HEK293 (cell line): ENCODE data around the gene HOXA4.
A peak's percentile ranks its signal among the peaks of the same experiment; 100 is the strongest.

Source experiments
- CTCF ChIA-PET: fragments of 350-600 bp; formaldehyde crosslinking; extraction: SDS; loops from one replicate; lab custom pipeline; 2021; ENCODE audit warnings: antibody characterized with exemption; lab: Yijun Ruan, JAX
- POLR2A ChIA-PET: fragments of 300-600 bp; formaldehyde crosslinking; extraction: SDS; loops from one replicate; lab custom pipeline; 2020; ENCODE audit warnings: antibody characterized with exemption, inconsistent platforms; lab: Yijun Ruan, JAX
- H3K27ac ChIP-seq: fragments of 200-500 bp; sonication (Bioruptor generic); 2 replicates; pipeline ENCODE4 v1.5.1; 2014; ENCODE audit warnings: low read depth, low read length, control low read depth, inconsistent platforms; ENCODE audit errors: extremely low read depth
- H3K36me3 ChIP-seq, 2 experiments: fragments of 200-500 bp in 1 of 2; sonication (Bioruptor generic) in 1 of 2; 1 replicate in 1 of 2; 2 replicates in 1 of 2; pipeline ENCODE4 v1.5.1; 2014 to 2017; ENCODE audit warnings: inconsistent platforms in 2 of 2, low read length in 2 of 2; ENCODE audit not compliant: control insufficient read depth in 2 of 2, insufficient read depth in 1 of 2
- H3K4me1 ChIP-seq: fragments of 200-500 bp; sonication (Bioruptor generic); 2 replicates; pipeline ENCODE4 v1.5.1; 2014; ENCODE audit warnings: mild to moderate bottlenecking, low read length, inconsistent platforms; ENCODE audit not compliant: control insufficient read depth, insufficient read depth
- H3K4me3 ChIP-seq: 2 replicates; pipeline ENCODE4 v1.5.1; 2011; ENCODE audit warnings: low read depth, mild to moderate bottlenecking, control low read depth, low read length, moderate library complexity
- H3K9me3 ChIP-seq: fragments of 200-500 bp; sonication (Bioruptor generic); 2 replicates; pipeline ENCODE4 v1.5.1; 2014; ENCODE audit warnings: low read depth, low read length, inconsistent platforms; ENCODE audit not compliant: control insufficient read depth, insufficient read depth
- OSR2 ChIP-seq: fragments of 450-650 bp; formaldehyde crosslinking; IDR thresholded peaks from 2 replicates; pipeline ENCODE4 v1.5.1; 2016; ENCODE audit warnings: missing biosample characterization, missing genetic modification characterization
- PATZ1 ChIP-seq: fragments of 450-650 bp; formaldehyde crosslinking; IDR thresholded peaks from 2 replicates; pipeline ENCODE4 v1.5.1; 2016; ENCODE audit warnings: missing biosample characterization, missing genetic modification characterization
- TCF7L2 ChIP-seq: IDR thresholded peaks from 2 replicates; pipeline ENCODE4 v1.6.1; 2011; ENCODE audit warnings: low read depth, mild to moderate bottlenecking, inconsistent platforms, low read length, moderate library complexity, borderline replicate concordance
- YY1 ChIP-seq: fragments of 450-650 bp; formaldehyde crosslinking; IDR thresholded peaks from 2 replicates; pipeline ENCODE4 v1.5.1; 2018; ENCODE audit warnings: missing biosample characterization, missing genetic modification characterization
- ZBTB21 ChIP-seq: fragments of 450-650 bp; formaldehyde crosslinking; IDR thresholded peaks from 2 replicates; pipeline ENCODE4 v1.5.1; 2017; ENCODE audit warnings: missing biosample characterization, missing genetic modification characterization
- ZNF169 ChIP-seq: fragments of 450-650 bp; formaldehyde crosslinking; IDR thresholded peaks from 2 replicates; pipeline ENCODE4 v1.5.1; 2016; ENCODE audit warnings: missing biosample characterization, missing genetic modification characterization
- ZNF23 ChIP-seq: fragments of 450-650 bp; formaldehyde crosslinking; IDR thresholded peaks from 2 replicates; pipeline ENCODE4 v1.5.1; 2016; ENCODE audit warnings: missing biosample characterization, missing genetic modification characterization, borderline replicate concordance
- ZNF24 ChIP-seq: fragments of 450-650 bp; formaldehyde crosslinking; IDR thresholded peaks from 2 replicates; pipeline ENCODE4 v1.5.1; 2016; ENCODE audit warnings: missing biosample characterization, missing genetic modification characterization
- ZNF366 ChIP-seq: fragments of 450-650 bp; formaldehyde crosslinking; conservative IDR thresholded peaks from 2 replicates; pipeline ENCODE4 v1.5.1; 2016; ENCODE audit warnings: missing biosample characterization, missing genetic modification characterization
- ZNF510 ChIP-seq: fragments of 450-650 bp; formaldehyde crosslinking; IDR thresholded peaks from 2 replicates; pipeline ENCODE4 v1.5.1; 2018; ENCODE audit warnings: mild to moderate bottlenecking, missing genetic modification characterization, missing biosample characterization; ENCODE audit not compliant: insufficient replicate concordance
- ZNF558 ChIP-seq: fragments of 450-650 bp; formaldehyde crosslinking; IDR thresholded peaks from 2 replicates; pipeline ENCODE4 v1.5.1; 2016; ENCODE audit warnings: missing biosample characterization, missing genetic modification characterization
- ZNF600 ChIP-seq: fragments of 450-650 bp; formaldehyde crosslinking; IDR thresholded peaks from 2 replicates; pipeline ENCODE4 v1.5.1; 2016; ENCODE audit warnings: missing biosample characterization, missing genetic modification characterization
- ZNF629 ChIP-seq: fragments of 450-650 bp; formaldehyde crosslinking; IDR thresholded peaks from 2 replicates; pipeline ENCODE4 v1.5.1; 2017; ENCODE audit warnings: missing biosample characterization, missing genetic modification characterization
- ZNF670 ChIP-seq: fragments of 450-650 bp; formaldehyde crosslinking; IDR thresholded peaks from 2 replicates; pipeline ENCODE4 v1.5.1; 2016; ENCODE audit warnings: missing biosample characterization, missing genetic modification characterization, low read depth
- ZNF777 ChIP-seq: fragments of 450-650 bp; formaldehyde crosslinking; IDR thresholded peaks from 2 replicates; pipeline ENCODE4 v1.5.1; 2017; ENCODE audit warnings: missing biosample characterization, missing genetic modification characterization, borderline replicate concordance
- ZXDB ChIP-seq: fragments of 450-650 bp; formaldehyde crosslinking; IDR thresholded peaks from 2 replicates; pipeline ENCODE4 v1.5.1; 2016; ENCODE audit warnings: missing biosample characterization, missing genetic modification characterization
- TF ChIP-seq, protein P1 (sequence below): fragments of 450-650 bp; formaldehyde crosslinking; IDR thresholded peaks from 2 replicates; pipeline ENCODE4 v1.5.1; 2016; ENCODE audit warnings: missing biosample characterization, missing genetic modification characterization
- TF ChIP-seq, protein P2 (sequence below): fragments of 450-650 bp; formaldehyde crosslinking; IDR thresholded peaks from 2 replicates; pipeline ENCODE4 v1.5.1; 2017; ENCODE audit warnings: missing biosample characterization, missing genetic modification characterization
- TF ChIP-seq, protein P3 (sequence below): fragments of 450-650 bp; formaldehyde crosslinking; IDR thresholded peaks from 2 replicates; pipeline ENCODE4 v1.5.1; 2017; ENCODE audit warnings: missing biosample characterization, missing genetic modification characterization

HOXA4 gene

DNA sequence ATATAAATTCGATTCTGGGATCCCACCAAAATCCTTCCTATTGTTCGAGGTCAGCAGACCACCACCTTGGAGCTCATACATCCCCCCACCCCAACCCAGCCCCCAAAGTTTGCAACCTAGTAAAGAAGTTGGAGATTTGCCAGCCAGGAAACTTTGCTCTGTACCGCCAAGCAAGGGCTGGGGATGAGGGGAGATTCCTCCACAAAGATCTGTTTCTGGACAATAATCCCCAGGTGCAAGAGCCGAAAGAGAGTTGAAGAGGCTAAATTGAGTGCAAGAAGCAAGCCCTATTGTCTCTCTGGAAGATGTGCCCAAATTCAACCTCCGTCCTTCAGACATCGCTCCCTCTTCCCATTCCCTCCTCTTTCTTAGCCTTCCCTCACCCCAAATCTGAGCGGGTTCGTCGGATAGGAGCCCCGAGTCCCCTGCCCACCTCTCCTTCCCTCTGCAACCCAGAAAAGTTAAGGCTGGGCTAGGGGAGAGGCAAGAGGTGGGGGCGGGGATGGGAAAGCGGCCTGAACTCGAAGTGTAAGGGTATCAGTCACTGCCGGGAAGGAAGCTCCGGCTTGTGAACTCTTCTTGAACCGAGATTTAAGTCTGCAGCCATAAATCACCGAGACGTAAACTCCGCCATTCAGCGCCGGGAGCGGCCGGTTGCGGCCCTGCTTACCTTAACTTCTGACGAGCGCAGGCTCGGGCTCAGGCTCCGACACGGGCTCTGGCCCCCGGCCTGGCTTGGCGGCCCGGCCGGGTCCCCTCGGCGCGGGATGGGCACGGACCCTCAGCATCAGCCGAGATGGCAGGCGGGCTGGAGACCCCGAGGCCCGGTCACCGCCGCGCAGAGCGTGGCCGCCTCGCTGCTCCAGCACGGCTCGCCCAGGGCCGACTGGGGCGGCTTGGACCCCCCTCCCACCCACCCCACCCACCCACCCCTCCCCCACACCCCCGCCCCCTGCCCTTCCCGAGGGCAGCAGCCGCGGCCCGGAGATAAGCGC is 17.3 kb downstream of the HOXA4 start (continued):
- no peak for TF ChIP-seq ZNF23 (tag by site-specific recombination)
- no peak for TF ChIP-seq ZNF24 (tag by site-specific recombination)
- TF ChIP-seq ZNF510 (tag by site-specific recombination), result no peak
- TF ChIP-seq, protein P1, sequence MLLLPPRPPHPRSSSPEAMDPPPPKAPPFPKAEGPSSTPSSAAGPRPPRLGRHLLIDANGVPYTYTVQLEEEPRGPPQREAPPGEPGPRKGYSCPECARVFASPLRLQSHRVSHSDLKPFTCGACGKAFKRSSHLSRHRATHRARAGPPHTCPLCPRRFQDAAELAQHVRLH, result no peak
- no peak for TF ChIP-seq ZBTB21 (tag by site-specific recombination)
- TF ChIP-seq YY1 (tag by site-specific recombination), result peak; percentile 59
- 0 out of 2 replicates have a peak, but pooled peaks have one; percentile 25 for TF ChIP-seq ZNF629 (tag by site-specific recombination)
- TF ChIP-seq TCF7L2, result no peak; the same call in 1 of the 2 replicates
- TF ChIP-seq OSR2, result peak; percentile 53; the same call in 1 of the 2 replicates

- POLR2A ChIA-PET, result interaction anchor here (2.1 to 3.6 kb wide), 6 partner anchors 16 to 248 kb away, joined by 7 to 32 read pairs (median 18); partner anchors contain the start of genes HOXA1, HOXA4 and SKAP2
- H3K27ac ChIP-seq, result peak overlapping the region; percentile 99
Observed at GRCh38 chr7:27112361-27112760, 18.2 kb downstream of the HOXA4 start.

GRCh38 chr7:27111751-27112277 is 18.7 kb downstream of the HOXA4 start:
- Histone ChIP-seq H3K4me3 (peak overlapping the region; percentile 70), H3K4me1 (peaks cover 15% of the 10 kb centered on the region), H3K36me3 (peaks cover 11 to 23% of the 10 kb centered on the region in 2 experiments), H3K27ac (peak overlapping the region; percentile 99), H3K9me3 (no peaks in the 10 kb centered on the region)
- CTCF ChIA-PET, result interaction anchor here (1.0 kb wide), 2 partner anchors 8 to 29 kb away, joined by 3 to 6 read pairs; no protein-coding TSS in a partner anchor
- POLR2A ChIA-PET, result interaction anchor here (3.2 kb wide), 1 partner anchor 14 kb away, joined by 31 read pairs; the partner anchor contains the start of gene HOXA1
- TF ChIP-seq ZXDB (tag by site-specific recombination) (no peak), ZNF600 (tag by site-specific recombination) (0 out of 2 replicates have a peak, but pooled peaks have one; percentile 24), ZNF558 (no peak), PATZ1 (tag by site-specific recombination) (no peak), ZNF169 (tag by site-specific recombination) (no peak), ZNF777 (tag by site-specific recombination) (no peak), OSR2 (0 out of 2 replicates have a peak, but pooled peaks have one; percentile 37), ZNF366 (tag by site-specific recombination) (0 out of 2 replicates have a peak, but pooled peaks have one; percentile 12)
- TF ChIP-seq, protein P2, sequence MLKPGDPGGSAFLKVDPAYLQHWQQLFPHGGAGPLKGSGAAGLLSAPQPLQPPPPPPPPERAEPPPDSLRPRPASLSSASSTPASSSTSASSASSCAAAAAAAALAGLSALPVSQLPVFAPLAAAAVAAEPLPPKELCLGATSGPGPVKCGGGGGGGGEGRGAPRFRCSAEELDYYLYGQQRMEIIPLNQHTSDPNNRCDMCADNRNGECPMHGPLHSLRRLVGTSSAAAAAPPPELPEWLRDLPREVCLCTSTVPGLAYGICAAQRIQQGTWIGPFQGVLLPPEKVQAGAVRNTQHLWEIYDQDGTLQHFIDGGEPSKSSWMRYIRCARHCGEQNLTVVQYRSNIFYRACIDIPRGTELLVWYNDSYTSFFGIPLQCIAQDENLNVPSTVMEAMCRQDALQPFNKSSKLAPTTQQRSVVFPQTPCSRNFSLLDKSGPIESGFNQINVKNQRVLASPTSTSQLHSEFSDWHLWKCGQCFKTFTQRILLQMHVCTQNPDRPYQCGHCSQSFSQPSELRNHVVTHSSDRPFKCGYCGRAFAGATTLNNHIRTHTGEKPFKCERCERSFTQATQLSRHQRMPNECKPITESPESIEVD (tag by site-specific recombination), result peak; percentile 39

More at GRCh38 chr7:27112361-27112760, 18.2 kb downstream of the HOXA4 start:
- peaks cover 21% of the 10 kb centered on the region for H3K4me1 ChIP-seq
- CTCF ChIA-PET, result interaction anchor here (0.9 kb wide), 1 partner anchor 73 kb away, joined by 3 read pairs; the partner anchor contains the start of gene HOXA11
- TF ChIP-seq, protein P3, sequence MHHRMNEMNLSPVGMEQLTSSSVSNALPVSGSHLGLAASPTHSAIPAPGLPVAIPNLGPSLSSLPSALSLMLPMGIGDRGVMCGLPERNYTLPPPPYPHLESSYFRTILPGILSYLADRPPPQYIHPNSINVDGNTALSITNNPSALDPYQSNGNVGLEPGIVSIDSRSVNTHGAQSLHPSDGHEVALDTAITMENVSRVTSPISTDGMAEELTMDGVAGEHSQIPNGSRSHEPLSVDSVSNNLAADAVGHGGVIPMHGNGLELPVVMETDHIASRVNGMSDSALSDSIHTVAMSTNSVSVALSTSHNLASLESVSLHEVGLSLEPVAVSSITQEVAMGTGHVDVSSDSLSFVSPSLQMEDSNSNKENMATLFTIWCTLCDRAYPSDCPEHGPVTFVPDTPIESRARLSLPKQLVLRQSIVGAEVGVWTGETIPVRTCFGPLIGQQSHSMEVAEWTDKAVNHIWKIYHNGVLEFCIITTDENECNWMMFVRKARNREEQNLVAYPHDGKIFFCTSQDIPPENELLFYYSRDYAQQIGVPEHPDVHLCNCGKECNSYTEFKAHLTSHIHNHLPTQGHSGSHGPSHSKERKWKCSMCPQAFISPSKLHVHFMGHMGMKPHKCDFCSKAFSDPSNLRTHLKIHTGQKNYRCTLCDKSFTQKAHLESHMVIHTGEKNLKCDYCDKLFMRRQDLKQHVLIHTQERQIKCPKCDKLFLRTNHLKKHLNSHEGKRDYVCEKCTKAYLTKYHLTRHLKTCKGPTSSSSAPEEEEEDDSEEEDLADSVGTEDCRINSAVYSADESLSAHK (tag by site-specific recombination), result peak; percentile 50; the same call in 1 of the 2 replicates
- TF ChIP-seq, protein P2 (tag by site-specific recombination), result peak; percentile 74
- no peak for TF ChIP-seq ZNF670 (tag by site-specific recombination)
- H3K4me3 ChIP-seq, result peak overlapping the region; percentile 70
- H3K9me3 ChIP-seq, result no peaks in the 10 kb centered on the region
- H3K36me3 ChIP-seq, result peaks cover 7 to 25% of the 10 kb centered on the region in 2 experiments
